Endodermal cell (in vitro differentiated cells): ENCODE results near the gene PCDHGC3. TPM values are rescaled to one million over a fixed set of nuclear protein-coding genes. Genes with fewer than 3 reads are reported as not detected.
A peak's percentile ranks its signal among the peaks of the same experiment; 100 is the strongest.

Experiments used
- DNase-seq: peaks from one replicate; pipeline ENCODE4 v3.0.0-alpha.2; 2017
- H3K27ac ChIP-seq: 2 replicates; pipeline ENCODE4 v1.5.1; 2013; ENCODE audit warnings: mild to moderate bottlenecking, low read depth, low read length, moderate library complexity
- H3K27me3 ChIP-seq: 2 replicates; pipeline ENCODE4 v1.6.1; 2013; ENCODE audit warnings: mild to moderate bottlenecking, low read length, moderate library complexity; ENCODE audit not compliant: insufficient read depth, control insufficient read depth, poor library complexity, severe bottlenecking
- H3K36me3 ChIP-seq: 2 replicates; pipeline ENCODE4 v1.7.0; 2013; ENCODE audit warnings: mild to moderate bottlenecking, low read length, moderate library complexity; ENCODE audit not compliant: control insufficient read depth, insufficient read depth
- H3K4me1 ChIP-seq: one replicate; pipeline ENCODE4 v1.7.0; 2013; ENCODE audit warnings: low read length; ENCODE audit not compliant: control insufficient read depth, insufficient read depth
- H3K4me3 ChIP-seq: 2 replicates; pipeline ENCODE4 v1.5.1; 2013; ENCODE audit warnings: mild to moderate bottlenecking, low read length, moderate library complexity
- H3K9ac ChIP-seq: 2 replicates; pipeline ENCODE4 v1.6.1; 2013; ENCODE audit warnings: mild to moderate bottlenecking, low read length, moderate library complexity; ENCODE audit not compliant: poor library complexity, severe bottlenecking; ENCODE audit errors: extremely low read depth
- H3K9me3 ChIP-seq: 2 replicates; pipeline ENCODE4 v1.6.1; 2013; ENCODE audit warnings: mild to moderate bottlenecking, low read length, moderate library complexity; ENCODE audit not compliant: control insufficient read depth
- H3K27ac Mint-ChIP-seq: 2 replicates; pipeline ENCODE4 v1.8.0; 2020; ENCODE audit warnings: mixed read lengths
- H3K27me3 Mint-ChIP-seq: 2 replicates; pipeline ENCODE4 v1.8.0; 2021; ENCODE audit warnings: mild to moderate bottlenecking, mixed read lengths; ENCODE audit not compliant: insufficient read depth
- H3K36me3 Mint-ChIP-seq: 2 replicates; pipeline ENCODE4 v1.8.0; 2020; ENCODE audit warnings: low read depth, mixed read lengths
- H3K4me1 Mint-ChIP-seq: 2 replicates; pipeline ENCODE4 v1.8.0; 2020; ENCODE audit warnings: mixed read lengths
- H3K4me3 Mint-ChIP-seq: 2 replicates; pipeline ENCODE4 v1.8.0; 2020; ENCODE audit warnings: mild to moderate bottlenecking, moderate library complexity, mixed read lengths
- H3K9me3 Mint-ChIP-seq: 2 replicates; pipeline ENCODE4 v1.8.0; 2020; ENCODE audit warnings: mild to moderate bottlenecking, mixed read lengths
- WGBS, 2 experiments: methylation state at CpG; one replicate each; pipeline versions ENCODE4 v1.1.5 to v1.1.7; 2013; ENCODE audit warnings: missing lambda C conversion rate in 2 of 2, mixed read lengths in 1 of 2; ENCODE audit not compliant: insufficient coverage in 1 of 2, insufficient read length in 1 of 2; 5-methylcytosine and 5-hydroxymethylcytosine counted together
- total RNA-seq, 2 donors: library from RNA; stranded (reverse); fragmentation: NEBNext Ultra II Directional in 1 of 2; extraction: Animal tissue kit (Norgen Biotek cat#: 25700) in 1 of 2; gene quantifications; 2 replicates in 1 of 2; 3 replicates in 1 of 2; pipeline ENCODE4 v1.2.1, GENCODE V29; 2021
- TF ChIP-seq, protein P1 (sequence below): fragments of 200-600 bp; sonication (generic); conservative IDR thresholded peaks from 2 replicates; pipeline ENCODE4 v1.5.0; 2021; ENCODE audit warnings: antibody characterized with exemption, mild to moderate bottlenecking

PCDHGC3 gene
- total RNA-seq, 2 donors from 2014 or later = 13.9 to 27.6 TPM

DNA sequence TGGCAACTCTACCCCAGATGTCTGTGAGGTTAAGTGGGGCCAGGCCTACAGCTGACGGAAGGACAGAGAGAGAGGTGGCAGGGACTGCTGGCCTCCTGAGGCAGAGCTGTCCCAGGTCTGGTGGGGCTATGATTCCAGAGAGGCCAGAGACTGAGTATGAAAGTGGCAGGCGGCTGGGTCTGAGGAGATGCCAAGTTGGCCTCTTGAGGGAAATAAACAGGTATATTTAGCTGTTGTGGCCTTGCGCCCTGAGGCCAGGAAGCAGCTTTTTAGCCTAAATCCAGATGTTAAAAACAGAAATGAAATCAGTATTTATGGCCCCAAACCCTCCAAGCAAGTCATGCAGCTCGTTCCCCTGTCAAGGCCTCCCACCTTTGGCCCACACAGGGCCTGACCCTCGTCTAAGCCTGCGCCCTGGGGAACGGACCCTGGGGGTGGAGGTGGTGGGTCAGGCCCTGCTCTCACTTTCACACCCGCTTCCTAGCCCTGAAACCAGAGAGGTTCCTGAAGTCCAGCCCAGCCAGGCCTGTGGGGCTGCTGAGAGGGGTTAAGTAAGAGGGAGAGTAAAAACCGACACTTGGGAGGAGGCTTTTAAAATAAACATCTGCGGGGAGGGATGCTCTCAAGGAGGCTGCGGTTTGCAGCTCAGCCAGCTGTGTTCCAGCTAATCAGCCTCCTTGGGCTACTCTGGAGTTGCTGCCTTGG lies 31.8 kb downstream of the PCDHGC3 start:
- H3K27me3 ChIP-seq = no peaks in the 10 kb centered on the region
- H3K27ac Mint-ChIP-seq = peak overlapping the region; percentile 64
- no peak overlapping the region for H3K4me3 Mint-ChIP-seq
- H3K27ac ChIP-seq = peak overlapping the region; percentile 72
- H3K27me3 Mint-ChIP-seq = no peaks in the 10 kb centered on the region
- no peak overlapping the region for H3K4me3 ChIP-seq
- peaks cover 11% of the 10 kb centered on the region for H3K4me1 ChIP-seq
- peaks cover 8% of the 10 kb centered on the region for H3K4me1 Mint-ChIP-seq
- no peak overlapping the region for H3K9ac ChIP-seq
- 83 to 85% methylated on average over 6 to 11 of the region's 11 CpGs for WGBS, 2 experiments
- H3K9me3 Mint-ChIP-seq = no peaks in the 10 kb centered on the region
- H3K36me3 ChIP-seq = peaks cover 8% of the 10 kb centered on the region
- no peaks in the 10 kb centered on the region for H3K9me3 ChIP-seq
- TF ChIP-seq, protein P1, sequence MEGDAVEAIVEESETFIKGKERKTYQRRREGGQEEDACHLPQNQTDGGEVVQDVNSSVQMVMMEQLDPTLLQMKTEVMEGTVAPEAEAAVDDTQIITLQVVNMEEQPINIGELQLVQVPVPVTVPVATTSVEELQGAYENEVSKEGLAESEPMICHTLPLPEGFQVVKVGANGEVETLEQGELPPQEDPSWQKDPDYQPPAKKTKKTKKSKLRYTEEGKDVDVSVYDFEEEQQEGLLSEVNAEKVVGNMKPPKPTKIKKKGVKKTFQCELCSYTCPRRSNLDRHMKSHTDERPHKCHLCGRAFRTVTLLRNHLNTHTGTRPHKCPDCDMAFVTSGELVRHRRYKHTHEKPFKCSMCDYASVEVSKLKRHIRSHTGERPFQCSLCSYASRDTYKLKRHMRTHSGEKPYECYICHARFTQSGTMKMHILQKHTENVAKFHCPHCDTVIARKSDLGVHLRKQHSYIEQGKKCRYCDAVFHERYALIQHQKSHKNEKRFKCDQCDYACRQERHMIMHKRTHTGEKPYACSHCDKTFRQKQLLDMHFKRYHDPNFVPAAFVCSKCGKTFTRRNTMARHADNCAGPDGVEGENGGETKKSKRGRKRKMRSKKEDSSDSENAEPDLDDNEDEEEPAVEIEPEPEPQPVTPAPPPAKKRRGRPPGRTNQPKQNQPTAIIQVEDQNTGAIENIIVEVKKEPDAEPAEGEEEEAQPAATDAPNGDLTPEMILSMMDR = no peak
- no peak for DNase-seq
- H3K36me3 Mint-ChIP-seq = peaks cover 16% of the 10 kb centered on the region

DNA sequence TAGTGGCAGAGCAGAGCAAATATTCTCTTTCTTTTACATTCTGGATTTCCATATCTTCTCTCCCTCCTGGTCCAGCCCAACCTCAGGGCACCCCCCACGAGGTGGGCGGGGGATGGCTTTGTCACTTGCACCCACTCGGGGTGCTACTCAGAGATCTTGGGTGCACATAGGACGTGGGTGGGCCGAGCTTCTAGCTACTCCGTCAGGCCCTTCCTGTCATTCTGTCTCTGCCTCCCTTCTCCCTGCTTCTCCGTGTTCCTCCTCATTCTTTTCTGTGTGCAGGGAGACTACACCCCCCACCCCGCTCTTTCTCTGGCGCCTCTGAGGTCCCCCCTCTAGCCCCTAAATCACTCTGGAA lies 32.7 kb downstream of the PCDHGC3 start:
- no peak overlapping the region for H3K27ac Mint-ChIP-seq
- H3K9me3 ChIP-seq = no peaks in the 10 kb centered on the region
- DNase-seq = no peak
- no peaks in the 10 kb centered on the region for H3K9me3 Mint-ChIP-seq
- peak overlapping the region; percentile 72 for H3K27ac ChIP-seq
- peak overlapping the region; percentile 28 for H3K4me3 Mint-ChIP-seq
- H3K4me1 Mint-ChIP-seq = peaks cover 13% of the 10 kb centered on the region
- peaks cover 11% of the 10 kb centered on the region for H3K4me1 ChIP-seq
- H3K27me3 ChIP-seq = no peaks in the 10 kb centered on the region
- H3K36me3 Mint-ChIP-seq = peaks cover 16% of the 10 kb centered on the region
- H3K9ac ChIP-seq = no peak overlapping the region
- H3K36me3 ChIP-seq = peaks cover 8% of the 10 kb centered on the region
- H3K4me3 ChIP-seq = no peak overlapping the region
- H3K27me3 Mint-ChIP-seq = peaks cover 4% of the 10 kb centered on the region
- TF ChIP-seq, protein P1 = no peak
- 15 to 28% methylated on average over 6 to 9 of the region's 9 CpGs for WGBS, 2 experiments

GRCh38 chr5:141508798-141509611 lies 33.2 kb downstream of the PCDHGC3 start:
- Mint-ChIP-seq H3K36me3 (peaks cover 16% of the 10 kb centered on the region), H3K4me1 (peaks cover 19% of the 10 kb centered on the region), H3K4me3 (peak overlapping the region; percentile 28), H3K9me3 (no peaks in the 10 kb centered on the region), H3K27ac (no peak overlapping the region), H3K27me3 (peaks cover 6% of the 10 kb centered on the region)
- WGBS, 2 experiments = 42 to 78% methylated on average over 5 to 21 of the region's 23 CpGs
- no peaks in the 10 kb centered on the region for H3K27me3 ChIP-seq
- peaks cover 15% of the 10 kb centered on the region for H3K4me1 ChIP-seq
- no peaks in the 10 kb centered on the region for H3K9me3 ChIP-seq
- H3K27ac ChIP-seq = peak overlapping the region; percentile 72
- no peak overlapping the region for H3K9ac ChIP-seq
- no peak overlapping the region for H3K4me3 ChIP-seq
- peak; percentile 89 for DNase-seq
- H3K36me3 ChIP-seq = peaks cover 11% of the 10 kb centered on the region
- TF ChIP-seq, protein P1 = no peak
